SW480 (cell line): ENCODE measurements around the gene BICD1.
"Not testable (repeated sequence)": the region's sequence is repeated elsewhere in the genome, so short reads cannot be mapped to it uniquely, and the experiment has no call there.

ENCODE experiments used
- DNase-seq: peaks from one replicate; pipeline ENCODE4 v3.0.0-alpha.2; 2016; ENCODE audit warnings: low spot score

BICD1 gene

DNA sequence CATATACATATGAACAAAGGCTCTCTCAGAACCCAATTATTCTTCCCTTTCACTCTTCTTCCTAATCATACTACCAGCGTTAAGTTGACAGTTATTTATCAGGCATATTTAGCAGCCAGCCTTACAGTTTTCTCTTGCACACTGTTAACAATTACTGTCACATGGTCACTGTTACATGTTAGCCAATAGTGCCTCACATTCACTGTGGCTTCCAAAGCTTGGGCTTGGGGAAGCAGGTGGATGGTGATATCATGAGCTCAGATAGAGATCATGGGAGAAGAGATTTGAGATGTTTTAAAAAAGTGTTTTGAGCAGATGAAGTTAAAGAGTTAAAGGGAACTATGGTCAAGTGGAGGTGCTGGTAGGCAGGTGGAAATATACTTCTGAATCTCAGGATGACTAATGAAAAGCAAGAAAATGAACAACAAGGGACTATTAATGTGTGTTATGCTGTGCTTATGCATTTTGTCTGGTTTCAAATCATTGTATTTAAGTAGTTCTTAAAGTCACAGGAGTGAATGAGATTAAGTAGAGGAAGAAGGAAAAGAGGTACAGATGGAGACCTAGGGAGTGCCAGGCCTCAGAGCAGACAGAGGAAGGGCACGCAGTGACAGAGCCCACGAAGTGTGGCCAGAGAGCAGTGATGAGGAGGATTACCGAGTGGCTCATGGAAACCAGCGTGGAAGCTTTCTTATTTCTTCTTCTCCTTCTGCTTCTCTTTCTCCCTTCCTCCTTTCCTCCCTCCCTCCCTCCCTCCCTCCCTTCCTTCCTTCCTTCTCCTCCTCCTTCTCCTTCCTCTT is 39.6 kb downstream of the BICD1 start:
- no peak for DNase-seq

DNA sequence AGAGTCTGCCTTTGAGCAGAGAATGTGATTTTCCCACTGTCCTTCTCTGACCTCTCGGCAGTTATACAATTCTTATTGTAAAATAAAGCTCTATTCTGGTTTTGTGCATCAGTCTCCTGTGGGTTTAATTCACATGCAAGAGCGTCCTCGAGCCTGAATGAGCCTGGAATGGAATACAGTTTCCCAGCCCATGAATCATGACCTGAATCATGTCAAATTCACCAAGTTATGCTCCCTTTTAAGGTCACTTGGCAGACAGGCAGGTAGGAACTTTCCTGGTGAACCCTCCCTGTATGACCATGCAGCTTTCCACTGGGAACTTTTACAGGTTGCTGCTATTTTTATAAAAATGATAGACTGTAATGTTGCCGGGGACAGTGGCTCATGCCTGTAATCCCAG is 41.7 kb downstream of the BICD1 start:
- DNase-seq = no peak

GRCh38 chr12:32149489-32149888 is 42.8 kb downstream of the BICD1 start:
- DNase-seq = no peak

- no peak for DNase-seq
Measured at GRCh38 chr12:32151086-32151485, 44.4 kb downstream of the BICD1 start.

GRCh38 chr12:32151552-32151951 is 44.9 kb downstream of the BICD1 start:
- DNase-seq = no peak

DNA sequence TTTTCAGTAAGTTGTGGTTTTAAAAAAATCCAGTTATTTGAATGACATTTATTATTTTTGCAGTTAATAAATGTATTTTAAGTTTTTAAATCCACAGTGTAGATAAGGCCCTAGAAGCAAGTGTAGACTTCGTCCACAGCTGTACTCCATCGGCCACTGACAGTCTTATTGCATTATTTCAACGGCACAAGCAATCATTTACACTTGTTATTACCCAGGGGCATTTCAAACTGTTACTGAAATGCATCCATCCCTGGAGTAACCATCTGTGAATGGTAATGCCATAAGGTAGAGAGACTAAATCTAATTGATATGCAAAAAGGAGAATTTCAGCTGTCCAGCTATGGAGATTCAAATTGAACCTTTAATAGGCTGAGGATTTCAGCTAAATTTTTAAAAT is 48.4 kb downstream of the BICD1 start:
- no peak for DNase-seq

- no peak for DNase-seq
Measured at GRCh38 chr12:32155961-32156529, 49.4 kb downstream of the BICD1 start.

DNA sequence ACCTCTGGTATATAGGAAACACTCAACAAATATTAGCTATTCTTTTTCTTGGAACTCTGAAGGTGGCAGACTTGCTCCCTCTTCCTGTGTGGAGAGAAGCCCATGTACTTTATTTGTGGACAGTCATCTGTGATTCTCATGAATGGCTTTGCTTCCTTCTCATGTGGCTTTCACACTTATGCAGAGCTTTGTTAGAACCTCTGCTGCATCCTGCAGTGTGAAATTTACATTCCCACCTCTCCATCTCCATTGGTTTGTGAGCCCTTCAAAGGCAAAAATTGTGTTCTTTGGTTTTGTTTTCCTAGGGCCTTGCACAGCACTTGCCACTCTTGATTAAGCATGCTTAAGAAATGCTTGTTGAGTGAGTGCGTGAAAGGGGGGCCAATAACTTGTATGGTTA is 51.9 kb downstream of the BICD1 start:
- DNase-seq = no peak

- DNase-seq = no peak
Measured at GRCh38 chr12:32159381-32159780, 52.7 kb downstream of the BICD1 start.

DNA sequence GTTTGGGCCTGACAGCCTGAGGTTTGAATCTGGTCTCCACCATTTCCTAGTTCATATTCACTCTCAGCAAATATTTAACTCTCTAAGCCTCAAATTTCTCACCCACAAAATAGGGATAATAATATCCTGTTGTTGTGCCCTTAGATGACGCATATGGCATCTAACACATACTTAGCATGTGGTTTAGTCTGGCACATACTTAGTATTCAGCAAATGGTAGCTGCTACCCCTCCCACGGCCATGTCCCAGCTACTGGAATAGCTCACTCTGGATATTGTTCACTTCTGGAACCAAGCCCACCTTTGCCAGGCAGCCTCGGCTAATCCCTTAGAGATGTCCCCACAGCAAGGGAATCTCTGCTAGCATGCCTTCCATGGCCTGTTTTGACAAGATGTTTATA is 53.3 kb downstream of the BICD1 start:
- no peak for DNase-seq

DNA sequence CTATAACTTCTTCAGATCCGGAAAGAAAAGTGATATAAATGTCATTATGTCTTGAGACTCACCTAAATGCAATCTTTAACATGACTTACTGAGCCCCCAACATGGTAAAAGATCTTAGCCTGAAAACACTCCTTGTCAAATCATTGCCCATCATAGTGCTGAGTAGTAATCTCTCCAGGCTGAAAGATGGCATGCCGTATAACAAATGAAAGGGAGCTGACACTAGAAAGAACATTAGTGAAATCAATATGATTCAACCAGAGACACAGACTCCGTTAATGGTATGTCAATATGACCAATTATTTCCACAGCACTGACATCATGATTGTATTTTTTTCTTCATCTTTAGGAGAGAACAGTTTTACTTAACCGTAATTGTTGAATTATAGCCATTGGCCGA is 54.4 kb downstream of the BICD1 start:
- no peak for DNase-seq

DNA sequence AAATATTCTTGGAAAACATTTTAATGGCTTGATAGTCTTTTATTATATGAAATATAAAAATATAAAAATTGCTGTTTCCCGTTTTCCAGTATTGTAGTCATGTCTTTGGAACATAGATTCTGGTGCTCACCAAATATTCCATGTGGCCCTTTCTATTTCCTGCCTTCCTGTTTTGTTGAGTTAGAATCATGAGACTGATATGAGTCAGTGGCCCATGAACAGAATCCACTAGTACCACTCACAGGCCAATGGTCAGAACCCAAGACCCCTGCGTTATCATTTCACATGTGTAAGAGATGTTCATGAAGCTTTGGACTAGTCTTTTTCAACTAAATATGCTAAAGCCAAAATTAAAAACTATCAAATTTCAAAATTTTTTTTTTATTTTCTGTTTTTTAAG is 56.9 kb downstream of the BICD1 start:
- no peak for DNase-seq

DNA sequence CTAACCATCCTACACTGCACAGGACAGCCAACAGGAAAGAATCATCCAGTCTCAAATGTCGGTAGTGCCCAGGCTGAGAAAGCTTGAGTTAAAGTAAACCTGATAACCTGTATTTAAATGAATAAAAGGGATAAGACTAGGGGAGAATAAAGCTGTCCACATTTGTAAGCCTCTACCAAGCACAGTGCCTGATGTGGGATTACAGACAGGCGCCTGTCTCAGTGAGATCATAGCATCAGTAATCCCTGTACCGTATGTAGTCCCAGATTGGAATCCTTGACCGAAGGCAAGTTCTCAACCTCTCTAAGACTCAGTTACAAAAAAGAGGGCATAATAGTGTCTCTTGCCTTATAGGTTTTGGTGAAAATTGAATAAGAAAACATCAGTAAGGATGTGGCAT is 59.9 kb downstream of the BICD1 start:
- no peak for DNase-seq

- no peak for DNase-seq
Measured at GRCh38 chr12:32170437-32170998, 63.9 kb downstream of the BICD1 start.

DNA sequence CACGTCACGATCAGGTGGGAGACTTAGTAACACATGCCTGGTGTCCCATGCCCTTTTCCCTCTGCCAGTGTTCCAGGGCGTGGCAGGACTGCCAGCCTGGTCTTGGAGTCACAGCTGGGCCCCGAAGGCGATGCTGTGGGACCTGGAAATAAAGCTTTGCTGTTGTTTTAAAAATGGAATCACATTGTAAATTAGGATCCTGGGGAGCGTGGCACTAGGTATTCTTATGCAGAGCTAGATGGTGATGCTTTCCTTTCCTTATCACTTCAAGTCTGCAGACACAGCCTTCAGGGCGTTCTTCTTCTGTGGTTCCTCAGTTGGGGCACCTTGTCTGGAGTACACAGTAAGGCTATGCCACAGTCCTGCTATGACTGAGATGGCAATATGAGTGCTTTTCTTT is 64.6 kb downstream of the BICD1 start:
- no peak for DNase-seq

GRCh38 chr12:32176606-32177005 is 70.0 kb downstream of the BICD1 start:
- no peak for DNase-seq

GRCh38 chr12:32178341-32179010 is 71.8 kb downstream of the BICD1 start:
- no peak for DNase-seq

DNA sequence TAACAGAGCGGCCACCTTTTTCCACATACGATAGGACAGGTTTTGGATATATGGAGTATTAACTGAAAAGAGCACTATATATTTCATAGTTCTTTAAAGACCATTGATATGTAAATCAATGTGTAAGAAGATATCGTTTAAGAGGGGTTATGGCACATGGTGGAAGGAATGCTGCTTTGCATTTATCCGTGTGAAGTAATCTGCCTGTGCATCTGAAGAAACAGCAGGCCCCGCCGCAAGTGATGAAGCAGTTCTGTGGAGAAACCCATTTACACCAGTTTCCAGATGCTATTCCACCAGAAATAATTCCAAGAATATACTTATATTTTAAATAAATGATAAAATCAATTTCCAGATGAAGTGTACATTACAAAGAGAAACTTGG is 72.4 kb downstream of the BICD1 start:
- no peak for DNase-seq

DNA sequence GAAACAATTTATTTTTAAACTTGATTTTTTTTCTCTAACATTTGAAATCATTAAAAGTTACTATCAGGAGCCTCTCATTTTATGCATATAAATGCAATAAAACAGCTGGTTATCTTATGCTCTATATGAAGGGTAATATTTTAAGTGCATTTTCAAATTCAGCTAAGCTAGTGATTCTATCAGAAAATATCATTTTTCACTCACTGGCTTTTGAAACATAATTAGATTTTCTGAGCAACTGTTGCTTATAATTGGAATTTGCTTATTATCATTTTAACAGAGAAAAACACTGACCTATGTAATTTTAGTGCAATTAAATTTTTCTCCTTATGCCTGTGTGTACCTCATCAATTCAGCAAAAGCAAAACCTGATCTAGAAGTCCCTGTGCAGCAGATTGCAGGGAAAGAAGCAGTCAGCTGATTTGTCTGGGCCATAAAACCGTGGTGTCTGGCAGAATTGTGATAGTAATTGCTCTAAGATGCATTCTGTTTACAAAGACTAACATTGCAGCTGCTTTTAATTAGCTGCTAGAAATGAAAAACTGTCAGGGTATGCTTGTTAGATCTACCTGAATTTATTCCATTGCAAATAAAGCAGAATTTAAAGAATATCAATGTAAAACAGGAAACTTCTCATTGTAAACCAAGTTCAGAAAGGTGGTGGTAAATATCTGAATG is 75.0 kb downstream of the BICD1 start:
- no peak for DNase-seq

DNA sequence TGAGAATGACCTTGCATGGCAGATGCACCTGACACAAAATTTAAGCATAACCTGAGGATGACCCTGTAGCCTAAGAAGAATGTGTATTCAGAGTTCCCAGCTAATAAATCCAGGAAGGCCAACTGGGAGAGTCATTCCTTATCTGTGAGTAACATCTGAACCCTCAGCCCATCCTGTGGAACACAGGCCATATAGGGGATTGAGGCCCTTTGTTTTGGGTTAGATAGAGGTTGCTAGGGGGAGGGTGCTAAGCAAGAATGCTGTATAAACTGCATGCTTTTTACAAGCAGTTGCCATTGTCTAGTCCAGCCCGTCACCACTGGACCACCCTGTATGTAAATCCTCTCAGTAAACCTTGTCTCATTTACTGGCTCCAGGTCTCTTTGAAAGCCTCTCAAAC is 77.0 kb downstream of the BICD1 start:
- no peak for DNase-seq

GRCh38 chr12:32187127-32187526 is 80.5 kb downstream of the BICD1 start:
- DNase-seq = not testable (repeated sequence)

DNA sequence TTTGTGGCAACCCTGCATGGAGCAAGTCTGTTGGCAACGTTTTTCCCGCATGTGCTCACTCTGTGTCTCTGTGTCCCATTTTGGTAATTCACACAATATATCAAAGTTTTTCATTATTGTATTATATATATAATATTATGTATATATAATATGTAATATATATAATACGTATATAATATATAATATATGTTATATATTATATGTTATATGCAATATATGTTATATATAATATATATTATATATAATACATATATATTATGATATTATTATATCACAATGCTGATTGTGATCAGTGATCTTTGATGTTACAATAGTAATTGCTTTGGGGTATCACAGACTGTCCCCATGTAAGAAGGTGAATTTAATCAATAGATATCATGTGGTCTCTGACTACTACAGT is 84.8 kb downstream of the BICD1 start:
- no peak for DNase-seq
